Mesothelial cell of epicardium (in vitro differentiated cells): ENCODE data around the gene CTSL. TPM values are rescaled to one million over a fixed set of nuclear protein-coding genes. Genes with fewer than 3 reads are reported as not detected.

Experiments used
- DNase-seq, 2 experiments: peaks; one replicate each; pipeline ENCODE4 v3.0.0; 2021; ENCODE audit warnings: low spot score in 2 of 2; ENCODE audit not compliant: unreplicated experiment in 2 of 2
- H3K27ac Mint-ChIP-seq: 2 replicates; pipeline ENCODE4 v1.8.0; 2021; ENCODE audit warnings: mixed read lengths
- H3K27me3 Mint-ChIP-seq: 2 replicates; pipeline ENCODE4 v1.8.0; 2021; ENCODE audit warnings: low read depth, mixed read lengths
- H3K36me3 Mint-ChIP-seq: 2 replicates; pipeline ENCODE4 v1.8.0; 2021; ENCODE audit warnings: mixed read lengths
- H3K4me1 Mint-ChIP-seq: 2 replicates; pipeline ENCODE4 v1.8.0; 2021; ENCODE audit warnings: mixed read lengths
- H3K4me3 Mint-ChIP-seq: 2 replicates; pipeline ENCODE4 v1.8.0; 2021; ENCODE audit warnings: mild to moderate bottlenecking, moderate library complexity, mixed read lengths
- H3K9me3 Mint-ChIP-seq: 2 replicates; pipeline ENCODE4 v1.8.0; 2021; ENCODE audit warnings: mixed read lengths
- CTCF ChIP-seq: fragments of 200-600 bp; sonication (generic); IDR thresholded peaks from one replicate; pipeline ENCODE4 v1.5.0; 2021; ENCODE audit warnings: antibody characterized with exemption; ENCODE audit not compliant: unreplicated experiment
- total RNA-seq: library from RNA; stranded (reverse); gene quantifications from 3 replicates; pipeline ENCODE4 v1.2.1, GENCODE V29; 2021

The CTSL gene
- total RNA-seq, 1 donor from 2014 or later = 85.9 TPM

GRCh38 chr9:87701931-87702421 lies 23.9 kb upstream of the CTSL start:
- DNase-seq = peak; percentile 50 to 63
- no peak for TF ChIP-seq CTCF
- Mint-ChIP-seq H3K4me3 (peak overlapping the region; percentile 36), H3K4me1 (peaks cover 37% of the 10 kb centered on the region), H3K27me3 (no peaks in the 10 kb centered on the region), H3K9me3 (no peaks in the 10 kb centered on the region), H3K27ac (peak overlapping the region; percentile 93), H3K36me3 (peaks cover 48% of the 10 kb centered on the region)

- peaks cover 48% of the 10 kb centered on the region for H3K36me3 Mint-ChIP-seq
- no peak for DNase-seq
- H3K27ac Mint-ChIP-seq = peak overlapping the region; percentile 93
- H3K27me3 Mint-ChIP-seq = no peaks in the 10 kb centered on the region
- no peaks in the 10 kb centered on the region for H3K9me3 Mint-ChIP-seq
- no peak for TF ChIP-seq CTCF
- H3K4me1 Mint-ChIP-seq = peaks cover 42% of the 10 kb centered on the region
- no peak overlapping the region for H3K4me3 Mint-ChIP-seq
Measured at GRCh38 chr9:87702921-87703320, 23.0 kb upstream of the CTSL start.

DNA sequence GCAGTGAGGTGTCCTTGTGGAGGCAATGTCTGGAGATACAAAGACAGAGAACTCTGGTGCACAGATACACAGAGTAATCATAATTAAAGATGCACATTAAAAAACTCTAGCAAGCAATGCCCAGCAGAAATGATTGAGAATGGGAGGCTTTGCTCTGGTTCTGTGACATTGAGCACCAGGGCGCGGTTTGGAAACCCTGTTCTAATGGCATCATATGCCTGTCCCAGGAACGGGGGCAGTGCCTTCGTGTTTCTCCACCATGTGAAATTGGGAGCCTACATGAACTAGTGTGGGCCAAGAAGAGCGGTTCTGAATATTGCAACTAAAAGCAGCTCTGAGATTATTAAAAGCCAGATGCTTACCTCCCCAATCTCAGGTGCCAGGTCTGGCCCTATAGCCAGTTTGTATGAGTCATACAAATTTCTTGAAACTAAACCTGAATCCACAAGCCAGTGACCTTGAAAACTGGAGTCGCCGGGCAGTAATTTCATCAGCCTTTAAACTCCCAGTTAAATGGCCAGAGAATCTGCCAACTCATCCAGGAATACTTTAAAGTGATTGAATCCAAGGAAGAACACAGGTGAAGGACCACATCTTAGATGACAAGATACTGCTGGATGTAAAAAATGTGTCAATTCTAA lies 22.2 kb upstream of the CTSL start:
- Mint-ChIP-seq H3K4me3 (no peak overlapping the region), H3K9me3 (no peaks in the 10 kb centered on the region), H3K4me1 (peaks cover 45% of the 10 kb centered on the region), H3K27me3 (no peaks in the 10 kb centered on the region), H3K27ac (peak overlapping the region; percentile 93), H3K36me3 (peaks cover 45% of the 10 kb centered on the region)
- no peak for DNase-seq
- TF ChIP-seq CTCF = no peak

DNA sequence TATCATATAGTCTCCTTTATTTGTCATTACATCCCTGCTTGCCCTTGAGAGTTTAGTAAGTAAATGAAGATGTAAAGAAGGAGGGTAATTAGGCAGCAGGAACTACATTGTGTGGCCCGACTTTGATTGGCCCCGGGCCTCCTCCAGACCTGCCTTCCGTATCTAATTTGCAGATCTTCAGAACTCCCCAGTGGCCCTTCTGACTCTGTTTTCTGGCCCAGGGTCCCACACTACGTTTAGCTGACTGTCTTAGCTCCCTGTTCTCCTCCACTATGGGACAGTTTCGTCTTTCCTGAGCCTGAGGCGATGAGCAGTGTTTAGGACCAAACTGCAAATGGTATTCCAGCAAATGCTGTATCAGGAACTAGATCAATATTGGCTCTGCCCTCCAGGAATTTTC lies 21.6 kb upstream of the CTSL start:
- peak overlapping the region; percentile 89 for H3K27ac Mint-ChIP-seq
- no peak for DNase-seq

DNA sequence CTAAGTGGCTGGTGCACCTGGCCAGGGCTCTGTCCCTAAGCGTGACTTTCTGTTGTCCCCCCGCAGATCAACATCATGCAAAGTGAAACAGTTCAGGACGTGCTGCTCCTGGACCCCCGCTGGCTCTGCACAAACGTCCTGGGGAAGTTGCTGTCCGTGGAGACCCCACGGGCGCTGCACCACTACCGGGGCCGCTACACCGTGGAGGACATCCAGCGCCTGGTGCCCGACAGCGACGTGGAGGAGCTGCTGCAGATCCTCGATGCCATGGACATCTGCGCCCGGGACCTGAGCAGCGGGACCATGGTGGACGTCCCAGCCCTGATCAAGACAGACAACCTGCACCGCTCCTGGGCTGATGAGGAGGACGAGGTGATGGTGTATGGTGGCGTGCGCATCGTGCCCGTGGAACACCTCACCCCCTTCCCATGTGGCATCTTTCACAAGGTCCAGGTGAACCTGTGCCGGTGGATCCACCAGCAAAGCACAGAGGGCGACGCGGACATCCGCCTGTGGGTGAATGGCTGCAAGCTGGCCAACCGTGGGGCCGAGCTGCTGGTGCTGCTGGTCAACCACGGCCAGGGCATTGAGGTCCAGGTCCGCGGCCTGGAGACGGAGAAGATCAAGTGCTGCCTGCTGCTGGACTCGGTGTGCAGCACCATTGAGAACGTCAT lies 19.7 kb upstream of the CTSL start:
- no peaks in the 10 kb centered on the region for H3K9me3 Mint-ChIP-seq
- H3K27me3 Mint-ChIP-seq = no peaks in the 10 kb centered on the region
- TF ChIP-seq CTCF = no peak
- peaks cover 43% of the 10 kb centered on the region for H3K4me1 Mint-ChIP-seq
- no peak overlapping the region for H3K4me3 Mint-ChIP-seq
- no peak overlapping the region for H3K27ac Mint-ChIP-seq
- DNase-seq = no peak
- peaks cover 40% of the 10 kb centered on the region for H3K36me3 Mint-ChIP-seq

More for the DNA sequence above, 21.6 kb upstream of the CTSL start:
- no peak for TF ChIP-seq CTCF
- Mint-ChIP-seq H3K27me3 (no peaks in the 10 kb centered on the region), H3K36me3 (peaks cover 44% of the 10 kb centered on the region), H3K4me1 (peaks cover 43% of the 10 kb centered on the region), H3K9me3 (no peaks in the 10 kb centered on the region), H3K4me3 (no peak overlapping the region)
